Measurements from ENCODE around the gene CASQ2. TPM values are rescaled to one million over a fixed set of nuclear protein-coding genes. Genes with fewer than 3 reads are reported as not detected.

Gene CASQ2
- total and polyA plus RNA-seq, 2 donors (not counting 3 experiments of a cell fraction or from before 2014, with no cell fraction given), result not detected

GRCh38 chr1:115813727-115814126 lies 45.2 kb upstream of the CASQ2 start:
- no peak for FAIRE-seq

DNA sequence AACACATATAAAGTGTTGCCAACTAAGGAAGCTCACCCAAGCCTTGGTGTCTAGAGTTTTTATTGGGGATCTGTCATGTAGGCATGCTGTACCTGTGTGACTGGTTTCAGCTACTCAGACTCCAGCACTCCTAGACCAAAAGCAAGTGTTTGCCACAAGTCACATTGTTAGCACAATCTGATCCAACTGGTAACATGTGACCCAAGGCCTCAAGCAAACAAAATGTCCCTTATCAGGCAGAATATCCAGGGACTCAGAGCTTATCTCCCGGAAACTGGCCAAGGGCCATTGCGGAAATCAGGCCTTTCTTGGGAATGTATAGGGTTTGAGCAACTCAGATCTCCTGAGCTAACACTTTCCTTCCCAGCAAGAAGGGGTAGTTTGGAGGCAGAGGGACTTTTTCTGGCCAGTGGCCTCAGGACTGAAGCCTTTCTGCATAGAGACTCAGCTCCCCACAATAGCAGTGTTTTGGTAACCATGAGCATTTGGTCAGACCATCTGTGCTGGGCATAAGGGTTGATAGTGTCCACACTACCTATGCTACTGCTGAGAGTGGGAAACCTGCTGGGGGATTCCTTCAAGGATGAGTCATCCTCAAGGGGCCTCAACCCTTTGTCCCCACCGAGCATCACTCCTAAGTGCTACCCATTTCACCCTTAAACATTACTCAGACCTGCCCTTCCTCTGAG lies 42.8 kb upstream of the CASQ2 start:
- intact Hi-C loops (cut with micrococcal nuclease), result loop anchor here (1.0 kb wide), 3 partner anchors 17 to 688 kb away; partner anchors contain the start of gene SLC22A15
- H3K4me1 ChIP-seq (ENCODE audit: control insufficient read depth, extremely low read depth, insufficient read depth, low read length), result peaks cover 14% of the 10 kb centered on the region

More at GRCh38 chr1:115813727-115814126, 45.2 kb upstream of the CASQ2 start:
- no peak overlapping the region for H3K9ac ChIP-seq (replicated peaks; ENCODE audit: extremely low read depth, insufficient read depth, low read length)
- intact Hi-C loops (cut with micrococcal nuclease) (no loop called here), dilution Hi-C loops (cut with MboI; ENCODE audit: extremely low pct_ligation_motif_present, low sequenced_read_pairs) (no loop called here)
- H3K4me2 ChIP-seq (ENCODE audit: insufficient read depth, low read length), result no peak overlapping the region
- no peak overlapping the region for H3K27ac ChIP-seq (ENCODE audit: insufficient read depth, low read depth, low read length)
- no peaks in the 10 kb centered on the region for H3K36me3 ChIP-seq (ENCODE audit: control insufficient read depth in 2 of 2, extremely low read depth in 1 of 2, insufficient read depth in 2 of 2, low read length in 2 of 2)
- no peak overlapping the region for H3K4me3 ChIP-seq (replicated peaks in 1 of 3; ENCODE audit: insufficient read depth in 1 of 3, low read depth in 1 of 3, low read length in 3 of 3)
- no peak for TF ChIP-seq EZH2 (IDR thresholded peaks at IDR 0.05; ENCODE audit: borderline replicate concordance, low read depth, low read length, severe bottlenecking)
- TF ChIP-seq, protein P1, sequence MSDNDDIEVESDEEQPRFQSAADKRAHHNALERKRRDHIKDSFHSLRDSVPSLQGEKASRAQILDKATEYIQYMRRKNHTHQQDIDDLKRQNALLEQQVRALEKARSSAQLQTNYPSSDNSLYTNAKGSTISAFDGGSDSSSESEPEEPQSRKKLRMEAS (IDR thresholded peaks at IDR 0.05; ENCODE audit: insufficient read depth, insufficient read length), result no peak
- TF ChIP-seq FOS (IDR thresholded peaks at IDR 0.05; ENCODE audit: borderline replicate concordance, insufficient read depth, low read length), result no peak
- TF ChIP-seq POLR2A (IDR thresholded peaks at IDR 0.05; ENCODE audit: low read depth, low read length), result no peak
- no peak for TF ChIP-seq GATA2 (IDR thresholded peaks at IDR 0.05; ENCODE audit: insufficient read depth, insufficient read length, low read depth, low read length)
- TF ChIP-seq JUN (IDR thresholded peaks at IDR 0.05; ENCODE audit: borderline replicate concordance, insufficient read depth, insufficient read length, low read depth), result no peak
- no peak for TF ChIP-seq MYC (IDR thresholded peaks at IDR 0.05; ENCODE audit: low read depth, low read length)
- TF ChIP-seq POLR2AphosphoS5 (IDR thresholded peaks at IDR 0.05; ENCODE audit: insufficient read depth, low read depth, low read length), result no peak
- H3K27me3 ChIP-seq (ENCODE audit: control insufficient read depth in 2 of 2, insufficient read depth in 2 of 2, low read length in 2 of 2), result no peaks in the 10 kb centered on the region
- H3K79me2 ChIP-seq (ENCODE audit: control insufficient read depth, insufficient read depth, low read length), result no peaks in the 10 kb centered on the region
- H3K4me1 ChIP-seq (ENCODE audit: control insufficient read depth, extremely low read depth, insufficient read depth, low read length), result peaks cover 14% of the 10 kb centered on the region
- H3K9me3 ChIP-seq (replicated peaks; ENCODE audit: control insufficient read depth, insufficient read depth, low read length), result no peaks in the 10 kb centered on the region
- no peaks in the 10 kb centered on the region for H4K20me1 ChIP-seq (replicated peaks; ENCODE audit: control insufficient read depth, extremely low read depth, insufficient read depth, low read length)
- no peak overlapping the region for H2AFZ ChIP-seq (ENCODE audit: low read depth, low read length)
- no peak for DNase-seq (ENCODE audit: low read depth, low spot score)
- POLR2A ChIA-PET, result no interaction called here
- H3K9me1 ChIP-seq (replicated peaks; ENCODE audit: control insufficient read depth, extremely low read depth, insufficient read depth, low read length), result no peaks in the 10 kb centered on the region
- CTCF ChIA-PET, result interaction anchor here (0.8 to 1.5 kb wide), 3 partner anchors 10 to 207 kb away, joined by 3 to 4 read pairs (median 3); no protein-coding TSS in a partner anchor
- no TSS peak for BruUV-seq (replicated peaks)

More for the DNA sequence above, 42.8 kb upstream of the CASQ2 start:
- no TSS peak for BruUV-seq (replicated peaks)
- Histone ChIP-seq H3K36me3 (ENCODE audit: control insufficient read depth in 2 of 2, extremely low read depth in 1 of 2, insufficient read depth in 2 of 2, low read length in 2 of 2) (no peaks in the 10 kb centered on the region), H4K20me1 (replicated peaks; ENCODE audit: control insufficient read depth, extremely low read depth, insufficient read depth, low read length) (no peaks in the 10 kb centered on the region), H2AFZ (ENCODE audit: low read depth, low read length) (no peak overlapping the region), H3K27ac (ENCODE audit: insufficient read depth, low read depth, low read length) (peak overlapping the region; percentile 21), H3K4me3 (replicated peaks in 1 of 3; ENCODE audit: insufficient read depth in 1 of 3, low read depth in 1 of 3, low read length in 3 of 3) (no peak overlapping the region), H3K4me2 (ENCODE audit: insufficient read depth, low read length) (peak overlapping the region; percentile 5), H3K27me3 (ENCODE audit: control insufficient read depth in 2 of 2, insufficient read depth in 2 of 2, low read length in 2 of 2) (no peaks in the 10 kb centered on the region), H3K79me2 (ENCODE audit: control insufficient read depth, insufficient read depth, low read length) (no peaks in the 10 kb centered on the region), H3K9me3 (replicated peaks; ENCODE audit: control insufficient read depth, insufficient read depth, low read length) (no peaks in the 10 kb centered on the region), H3K9ac (replicated peaks; ENCODE audit: extremely low read depth, insufficient read depth, low read length) (no peak overlapping the region), H3K9me1 (replicated peaks; ENCODE audit: control insufficient read depth, extremely low read depth, insufficient read depth, low read length) (no peaks in the 10 kb centered on the region)
- TF ChIP-seq, protein P1 (IDR thresholded peaks at IDR 0.05; ENCODE audit: insufficient read depth, insufficient read length), result no peak
- peak; percentile 41 for TF ChIP-seq JUN (IDR thresholded peaks at IDR 0.05; ENCODE audit: borderline replicate concordance, insufficient read depth, insufficient read length, low read depth)
- peak; percentile 65 for TF ChIP-seq POLR2AphosphoS5 (IDR thresholded peaks at IDR 0.05; ENCODE audit: insufficient read depth, low read depth, low read length)
- TF ChIP-seq CTCF (IDR thresholded peaks at IDR 0.05; ENCODE audit: extremely low read depth in 1 of 2, insufficient read depth in 1 of 2, low read depth in 1 of 2, low read length in 2 of 2), result no peak
- no peak for TF ChIP-seq MYC (IDR thresholded peaks at IDR 0.05; ENCODE audit: low read depth, low read length)
- TF ChIP-seq GATA2 (IDR thresholded peaks at IDR 0.05; ENCODE audit: insufficient read depth, insufficient read length, low read depth, low read length), result peak; percentile 81
- FAIRE-seq (peak; percentile 96), DNase-seq (ENCODE audit: low read depth, low spot score) (peak; percentile 82)
- ChIA-PET CTCF (interaction anchor here (0.8 to 4.7 kb wide), 7 partner anchors 11 to 688 kb away, joined by 3 to 58 read pairs (median 7); no protein-coding TSS in a partner anchor), POLR2A (no interaction called here)
- dilution Hi-C loops (cut with MboI; ENCODE audit: extremely low pct_ligation_motif_present, low sequenced_read_pairs), result no loop called here

All from endothelial cell of umbilical vein (primary cell).